A549 (cell line): ENCODE measurements around the gene MTHFD2.

Experiments used
- BHLHE40 ChIP-seq: IDR thresholded peaks from 2 replicates; pipeline ENCODE4 v1.6.1; 2012; ENCODE audit warnings: low read depth, low read length, inconsistent platforms
- CBX8 ChIP-seq: fragments of 200-600 bp; sonication (generic); IDR thresholded peaks from 2 replicates; pipeline ENCODE4 v1.6.1; 2016
- CHD2 ChIP-seq: fragments of 150-350 bp; IDR thresholded peaks from 2 replicates; pipeline ENCODE4 v1.6.1; 2014; ENCODE audit warnings: low read length; ENCODE audit not compliant: partially characterized antibody
- EP300 ChIP-seq, 2 experiments: fragments of >200 bp; sonication (Bioruptor Twin); formaldehyde crosslinking; IDR thresholded peaks; 2 replicates in 1 of 2; 3 replicates in 1 of 2; pipeline ENCODE4 v1.6.1; 2016 to 2017
- MYC ChIP-seq: IDR thresholded peaks from 2 replicates; pipeline ENCODE4 v1.6.1; 2012; ENCODE audit warnings: mild to moderate bottlenecking, inconsistent platforms, low read length, improper control_type of control experiment, borderline replicate concordance
- POLR2A ChIP-seq: IDR thresholded peaks from 2 replicates; pipeline ENCODE4 v1.6.1; 2012; ENCODE audit warnings: mild to moderate bottlenecking, low read length
- RNF2 ChIP-seq: fragments of 200-600 bp; sonication (generic); IDR thresholded peaks from 2 replicates; pipeline ENCODE4 v1.6.1; 2016; ENCODE audit warnings: low read depth, mild to moderate bottlenecking, antibody characterized with exemption, moderate library complexity, borderline replicate concordance
- SREBF2 ChIP-seq: fragments of 450-650 bp; IDR thresholded peaks from 2 replicates; pipeline ENCODE4 v1.6.1; 2014; ENCODE audit warnings: mild to moderate bottlenecking, moderate library complexity
- TP53 ChIP-seq: fragments of 250-450 bp; sonication (Bioruptor Pico); IDR thresholded peaks from 2 replicates; pipeline ENCODE4 v1.5.0; 2021; ENCODE audit warnings: mild to moderate bottlenecking, moderate library complexity
- ZC3H11A ChIP-seq: fragments of 450-650 bp; IDR thresholded peaks from 2 replicates; pipeline ENCODE4 v1.6.1; 2014; ENCODE audit warnings: antibody characterized with exemption, mild to moderate bottlenecking
- TF ChIP-seq, protein P1 (sequence below): fragments of >200 bp; sonication (Bioruptor Twin); formaldehyde crosslinking; IDR thresholded peaks from 3 replicates; pipeline ENCODE4 v1.5.1; 2016
- TF ChIP-seq, protein P2 (sequence below): IDR thresholded peaks from 2 replicates; pipeline ENCODE4 v1.6.1; 2012

DNA sequence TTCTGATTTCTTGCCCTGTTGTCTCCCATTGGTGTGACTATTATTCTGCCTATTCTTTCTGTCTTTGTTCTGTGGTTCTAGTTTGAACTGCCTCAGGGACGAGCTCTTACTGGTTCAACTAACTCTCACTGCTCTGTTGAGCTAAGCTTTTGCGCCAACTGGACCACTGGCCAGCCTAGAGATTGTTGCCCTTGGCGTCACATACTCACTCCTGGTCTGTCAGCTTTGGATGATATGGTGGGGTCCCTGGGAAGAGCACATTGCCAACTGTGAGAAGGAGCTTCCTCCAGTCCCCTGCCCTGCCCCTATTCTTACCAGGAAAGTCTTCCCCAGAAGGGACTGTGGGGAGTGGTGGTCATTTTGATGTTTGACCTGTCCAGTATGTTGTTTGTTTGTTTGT is 6.0 kb downstream of the MTHFD2 start:
- no peak for TF ChIP-seq CBX8
- TF ChIP-seq, protein P1, sequence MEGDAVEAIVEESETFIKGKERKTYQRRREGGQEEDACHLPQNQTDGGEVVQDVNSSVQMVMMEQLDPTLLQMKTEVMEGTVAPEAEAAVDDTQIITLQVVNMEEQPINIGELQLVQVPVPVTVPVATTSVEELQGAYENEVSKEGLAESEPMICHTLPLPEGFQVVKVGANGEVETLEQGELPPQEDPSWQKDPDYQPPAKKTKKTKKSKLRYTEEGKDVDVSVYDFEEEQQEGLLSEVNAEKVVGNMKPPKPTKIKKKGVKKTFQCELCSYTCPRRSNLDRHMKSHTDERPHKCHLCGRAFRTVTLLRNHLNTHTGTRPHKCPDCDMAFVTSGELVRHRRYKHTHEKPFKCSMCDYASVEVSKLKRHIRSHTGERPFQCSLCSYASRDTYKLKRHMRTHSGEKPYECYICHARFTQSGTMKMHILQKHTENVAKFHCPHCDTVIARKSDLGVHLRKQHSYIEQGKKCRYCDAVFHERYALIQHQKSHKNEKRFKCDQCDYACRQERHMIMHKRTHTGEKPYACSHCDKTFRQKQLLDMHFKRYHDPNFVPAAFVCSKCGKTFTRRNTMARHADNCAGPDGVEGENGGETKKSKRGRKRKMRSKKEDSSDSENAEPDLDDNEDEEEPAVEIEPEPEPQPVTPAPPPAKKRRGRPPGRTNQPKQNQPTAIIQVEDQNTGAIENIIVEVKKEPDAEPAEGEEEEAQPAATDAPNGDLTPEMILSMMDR, result no peak
- no peak for TF ChIP-seq POLR2A
- no peak for TF ChIP-seq TP53 (CRISPR knock-in tag)
- TF ChIP-seq CHD2, result no peak
- TF ChIP-seq RNF2, result no peak
- TF ChIP-seq, protein P2, sequence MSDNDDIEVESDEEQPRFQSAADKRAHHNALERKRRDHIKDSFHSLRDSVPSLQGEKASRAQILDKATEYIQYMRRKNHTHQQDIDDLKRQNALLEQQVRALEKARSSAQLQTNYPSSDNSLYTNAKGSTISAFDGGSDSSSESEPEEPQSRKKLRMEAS, result no peak
- TF ChIP-seq BHLHE40, result no peak
- TF ChIP-seq SREBF2, result no peak
- no peak for TF ChIP-seq ZC3H11A
- no peak for TF ChIP-seq MYC
- no peak for TF ChIP-seq EP300 (IDR thresholded peaks at IDR 0.05)
